SU-DHL-6 (cell line): ENCODE data around the gene ACTL6B.

Source experiments
- CTCF ChIP-seq: fragments of 200-600 bp; sonication (generic); IDR thresholded peaks from one replicate; pipeline ENCODE4 v1.5.1; 2017; ENCODE audit warnings: antibody characterized with exemption, mild to moderate bottlenecking, low read length, moderate library complexity; ENCODE audit not compliant: insufficient read depth, poor library complexity, severe bottlenecking
- EZH2phosphoT487 ChIP-seq: fragments of 200-600 bp; sonication (generic), shearing (Covaris generic); conservative IDR thresholded peaks from 2 replicates; pipeline ENCODE4 v1.6.1; 2018; ENCODE audit warnings: mild to moderate bottlenecking, antibody characterized with exemption, low read length, moderate library complexity, mixed read lengths

GRCh38 chr7:100595188-100595587 lies 61.1 kb downstream of the ACTL6B start:
- TF ChIP-seq CTCF, result no peak
- no peak for TF ChIP-seq EZH2phosphoT487
